Measurements from ENCODE around the gene ENG.
A peak's percentile ranks its signal among the peaks of the same experiment; 100 is the strongest.

- peak; percentile 12 for TF ChIP-seq CTCF (IDR thresholded peaks at IDR 0.05; ENCODE audit: low read depth, low read length, poor library complexity, severe bottlenecking)
- no peak for TF ChIP-seq EZH2phosphoT487 (IDR thresholded peaks at IDR 0.05; ENCODE audit: borderline replicate concordance, low read length)
Measured at GRCh38 chr9:127796225-127796813, 58.1 kb downstream of the ENG start.

Measured in DOHH2 (cell line).